HG02798 (cell line): ENCODE results near the gene PSMD11.
A peak's percentile ranks its signal among the peaks of the same experiment; 100 is the strongest.

Experiments used
- ATAC-seq: cut with Tn5 transposase; IDR thresholded peaks from one replicate; pipeline ENCODE4 v1.9.1; 2021; ENCODE audit warnings: mild to moderate bottlenecking; ENCODE audit not compliant: unreplicated experiment, poor library complexity

Gene PSMD11

DNA sequence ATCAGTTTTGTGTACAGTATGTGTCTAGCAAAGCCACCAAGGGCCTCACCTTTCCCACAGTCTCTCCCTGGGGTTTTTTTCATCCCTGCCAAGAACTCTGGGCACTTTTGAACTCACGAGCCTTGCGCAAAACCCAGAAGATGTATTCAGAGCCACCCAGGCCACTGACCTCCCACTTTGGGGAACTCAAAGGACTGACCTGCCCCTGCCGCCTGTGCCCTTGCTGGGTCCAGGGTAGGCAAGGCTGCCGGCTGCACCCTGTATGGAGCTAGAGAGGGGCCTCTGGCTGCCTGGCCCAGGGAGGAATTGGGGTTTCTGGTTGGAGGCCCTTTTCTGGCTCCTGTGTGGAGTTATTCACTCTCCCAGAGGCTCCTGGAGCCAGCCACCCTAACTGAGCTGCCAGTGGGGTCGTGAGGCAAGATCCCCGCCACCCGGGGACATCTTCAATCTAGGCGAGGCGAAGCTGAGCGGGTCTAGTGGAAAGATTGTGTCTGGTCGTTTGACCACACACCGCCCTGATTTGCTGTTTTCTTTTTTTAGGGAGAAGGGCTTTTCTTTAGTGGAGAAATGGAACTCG, 44.4 kb downstream of the PSMD11 start:
- ATAC-seq, result no peak

DNA sequence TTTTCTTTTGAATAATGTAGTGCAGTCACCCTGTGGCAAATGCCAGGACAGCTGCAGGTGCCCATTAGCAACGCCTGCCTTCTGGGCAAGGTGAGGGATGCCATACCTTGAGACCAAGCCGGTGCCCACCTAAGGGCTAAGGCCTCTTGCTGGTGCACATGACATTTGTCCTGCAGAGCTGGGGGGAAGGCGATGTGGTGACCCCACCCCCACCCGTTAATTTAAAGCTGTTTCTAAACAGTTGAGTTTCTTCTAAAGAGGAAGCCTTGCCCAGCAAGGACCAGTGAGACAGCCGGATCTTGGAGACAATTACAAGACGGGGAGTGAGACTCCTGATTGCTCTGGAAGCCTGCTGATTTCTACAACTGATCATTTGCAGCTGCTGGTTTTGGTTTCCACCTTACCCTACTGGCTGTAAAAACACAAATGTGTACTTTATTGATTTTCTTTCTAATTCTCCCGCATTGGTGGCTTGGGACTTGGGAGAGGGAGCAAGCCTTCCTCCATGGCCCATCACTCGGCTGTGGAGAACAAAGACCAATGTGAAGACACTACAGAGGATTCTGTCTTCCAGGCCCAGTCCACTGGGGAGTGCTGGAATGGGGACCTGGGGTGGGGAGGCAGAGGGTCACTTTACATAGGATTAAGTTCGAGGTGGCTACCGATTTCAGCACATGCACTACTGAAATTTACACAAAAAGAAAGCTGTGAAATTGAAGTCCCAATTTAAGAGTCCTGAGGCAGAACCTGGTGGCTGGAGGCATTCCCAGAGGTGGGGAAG, 45.2 kb downstream of the PSMD11 start:
- ATAC-seq, result no peak

DNA sequence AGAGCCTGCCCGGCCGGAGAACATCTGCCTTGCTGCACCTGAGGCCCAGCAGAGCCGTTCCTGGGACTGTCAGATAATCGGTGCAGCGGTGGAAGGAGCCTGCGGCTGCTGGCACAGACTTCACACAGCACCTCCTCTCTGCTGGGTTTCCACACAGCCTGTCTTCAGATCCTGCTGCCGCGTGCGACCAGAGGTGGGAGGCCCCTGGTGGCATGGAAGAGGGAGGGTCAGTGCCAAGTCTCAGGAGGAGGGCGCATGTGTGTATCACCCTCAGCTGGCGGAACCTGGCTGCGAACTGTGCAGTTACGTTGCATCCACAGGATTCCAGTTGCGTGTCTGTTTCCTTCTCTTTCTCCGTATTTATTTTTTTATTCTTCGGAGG, 45.8 kb downstream of the PSMD11 start:
- ATAC-seq, result no peak

DNA sequence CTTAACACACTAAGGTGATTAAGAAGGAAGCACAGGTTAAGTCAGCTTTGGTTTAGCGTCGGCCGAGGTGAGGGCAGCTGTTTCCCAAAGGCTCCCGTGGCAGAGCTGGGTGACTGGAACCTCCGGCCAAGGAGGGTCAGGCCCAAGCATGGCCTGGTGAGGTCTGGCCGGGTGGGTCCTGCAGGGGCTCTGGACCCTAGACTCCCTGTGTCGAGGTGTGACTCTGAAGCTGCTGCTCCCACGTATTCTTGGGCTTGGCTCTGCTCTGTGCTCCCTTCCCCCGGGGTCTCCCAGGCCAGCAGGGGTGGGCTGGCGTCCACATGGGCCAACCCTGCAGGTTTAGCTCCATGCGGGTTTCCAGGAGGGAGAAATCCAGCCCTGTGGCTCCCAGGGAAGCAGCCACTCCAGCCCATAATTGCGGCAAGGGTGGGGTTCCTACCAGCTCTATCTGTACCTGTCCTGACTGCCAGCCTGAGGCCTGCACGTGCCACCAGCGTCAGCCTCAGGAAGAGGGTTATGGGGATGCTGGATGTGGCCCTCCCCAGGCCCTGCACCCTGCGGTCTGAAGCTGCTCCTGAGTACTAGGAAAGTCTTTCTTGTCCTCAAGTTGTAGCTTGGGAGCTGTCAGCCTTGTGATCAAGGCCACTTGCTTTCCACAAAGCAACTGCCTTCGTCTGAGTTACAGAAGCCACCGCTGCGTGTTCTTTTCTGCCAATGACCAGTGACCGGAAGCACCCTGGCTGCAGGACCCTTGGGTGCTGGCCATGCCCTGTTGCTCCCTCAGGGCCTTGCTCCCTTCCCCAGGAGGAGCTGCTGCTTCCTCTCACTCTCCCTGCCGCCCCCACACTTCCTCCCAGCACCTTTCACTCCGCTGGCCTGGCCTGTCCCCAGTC, 47.3 kb downstream of the PSMD11 start:
- ATAC-seq, result no peak

DNA sequence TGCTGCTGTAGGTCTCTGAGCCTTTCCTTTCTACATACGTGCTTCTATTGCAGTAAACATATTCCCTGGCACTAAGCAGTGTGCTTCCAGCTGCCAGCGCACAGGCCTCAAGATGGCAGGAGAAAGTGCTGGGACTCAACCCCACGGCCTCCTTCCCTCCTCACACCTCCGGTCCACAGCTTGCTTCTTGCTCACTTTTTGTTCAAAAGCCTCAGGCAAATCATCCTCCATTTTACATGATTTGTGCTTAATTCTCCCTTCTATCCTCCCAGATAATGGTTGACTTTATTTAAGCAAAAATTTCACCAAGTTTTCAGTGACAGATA, 47.9 kb downstream of the PSMD11 start:
- ATAC-seq, result no peak

DNA sequence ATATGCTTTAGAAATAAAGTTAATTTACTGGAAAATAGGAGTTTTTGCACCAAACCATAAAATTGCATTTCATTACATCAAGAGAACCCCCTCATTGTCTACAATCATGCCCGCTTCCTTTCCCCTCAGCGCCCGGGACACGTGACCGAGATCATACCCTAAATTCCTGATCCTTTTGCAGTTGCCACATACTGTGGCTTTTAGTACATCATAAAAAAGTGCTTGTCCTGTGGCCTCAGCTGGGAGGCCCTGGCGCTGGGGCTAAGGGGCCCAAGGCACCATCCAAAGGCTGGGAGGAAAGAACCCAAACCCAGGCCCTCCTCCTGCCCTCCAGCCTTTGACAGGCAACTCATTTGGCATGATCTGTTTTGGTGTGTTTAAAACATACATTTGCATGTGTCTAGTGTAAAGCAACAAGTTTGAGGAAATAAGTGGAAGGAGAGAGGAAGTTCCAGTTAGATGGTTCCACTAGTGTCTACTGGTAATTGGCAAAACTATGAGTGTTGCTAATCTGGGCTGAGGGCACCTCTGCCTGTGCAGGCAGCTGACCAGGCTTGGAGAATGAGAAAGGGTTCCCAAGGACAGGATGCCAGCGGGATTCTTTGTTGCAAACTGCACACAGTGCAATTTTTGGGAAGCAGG, 48.5 kb downstream of the PSMD11 start:
- ATAC-seq, result no peak

DNA sequence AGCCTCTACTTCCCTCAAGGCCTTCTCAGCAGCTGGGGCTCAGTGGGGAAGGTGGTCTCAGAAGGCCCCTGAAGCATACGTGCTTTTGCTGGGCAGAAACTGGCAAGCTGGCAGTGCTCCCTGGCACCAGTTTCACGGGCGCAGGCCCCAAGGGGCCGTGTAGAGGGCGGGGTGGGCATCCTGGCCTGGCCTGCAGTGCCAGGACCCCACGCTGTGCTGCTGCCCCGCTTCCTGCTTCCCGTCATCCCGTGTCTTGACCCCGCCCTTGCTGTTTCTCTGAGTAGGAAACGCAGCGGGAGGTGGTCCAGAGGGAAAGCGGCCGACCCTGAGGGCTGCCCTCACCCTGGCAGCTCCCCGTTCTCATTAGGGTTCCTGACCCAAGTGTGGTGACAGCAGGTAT, 49.3 kb downstream of the PSMD11 start:
- no peak for ATAC-seq

DNA sequence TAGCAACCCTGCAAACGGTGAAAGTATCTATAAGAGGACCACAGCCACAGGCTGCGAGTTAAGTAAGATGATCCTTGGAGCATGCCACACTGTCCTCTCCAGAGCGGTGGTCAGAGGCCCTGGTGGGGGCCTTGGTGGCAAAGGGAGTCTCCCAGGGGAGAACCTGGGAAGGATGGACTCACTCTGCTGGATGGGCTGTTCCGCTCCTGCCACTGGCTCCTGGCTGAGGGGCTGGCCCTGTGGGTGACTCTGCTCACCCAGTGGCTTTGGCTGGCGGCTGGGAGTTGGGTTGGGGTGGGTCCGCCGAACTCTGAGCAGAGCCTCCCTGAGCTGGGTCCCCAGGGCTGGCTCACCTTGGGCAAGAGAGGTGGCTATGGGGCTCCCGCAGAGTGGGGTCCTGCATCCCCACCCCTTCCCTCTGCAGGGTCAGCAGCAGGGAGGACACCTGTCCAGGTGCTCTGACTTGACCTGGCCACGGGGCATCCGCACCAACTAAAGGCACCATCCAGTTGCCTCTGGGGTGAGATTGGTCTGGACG, 49.7 kb downstream of the PSMD11 start:
- no peak for ATAC-seq

DNA sequence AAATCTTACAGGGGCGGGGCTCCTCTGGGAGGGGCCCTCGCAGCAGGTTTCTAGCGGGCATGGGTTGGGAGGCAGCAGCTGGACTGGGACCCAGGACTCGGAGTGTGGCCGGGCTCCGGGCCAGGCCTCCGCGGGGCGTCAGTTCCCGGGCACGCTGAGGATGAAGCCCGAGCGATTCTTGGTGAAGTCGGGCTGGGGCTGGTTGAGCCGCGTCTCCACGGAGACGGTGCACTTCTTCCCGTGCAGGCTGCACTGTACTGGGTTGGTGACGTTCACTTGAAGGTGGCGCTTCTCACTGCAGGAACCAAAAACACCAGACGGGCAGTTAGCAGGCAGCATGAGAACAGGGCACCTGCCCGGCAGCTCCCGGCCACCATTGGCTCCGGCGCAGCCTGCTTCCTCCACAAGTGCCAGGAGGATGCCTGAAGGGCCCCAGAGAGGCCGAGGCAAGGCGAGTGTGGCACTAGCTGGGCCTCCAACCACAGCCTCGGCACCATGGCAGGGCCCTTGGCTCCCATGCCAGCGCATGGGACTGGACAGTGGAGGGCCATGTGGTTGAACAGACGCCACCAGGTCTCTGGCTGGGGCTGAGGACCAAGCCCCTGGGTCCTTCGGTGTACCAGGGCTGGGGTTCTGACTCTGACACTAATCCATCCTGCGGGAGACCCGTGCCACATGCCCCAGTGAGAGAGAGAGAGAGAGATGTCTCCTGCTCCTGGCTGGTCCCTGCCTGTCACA, 50.5 kb downstream of the PSMD11 start:
- no peak for ATAC-seq

DNA sequence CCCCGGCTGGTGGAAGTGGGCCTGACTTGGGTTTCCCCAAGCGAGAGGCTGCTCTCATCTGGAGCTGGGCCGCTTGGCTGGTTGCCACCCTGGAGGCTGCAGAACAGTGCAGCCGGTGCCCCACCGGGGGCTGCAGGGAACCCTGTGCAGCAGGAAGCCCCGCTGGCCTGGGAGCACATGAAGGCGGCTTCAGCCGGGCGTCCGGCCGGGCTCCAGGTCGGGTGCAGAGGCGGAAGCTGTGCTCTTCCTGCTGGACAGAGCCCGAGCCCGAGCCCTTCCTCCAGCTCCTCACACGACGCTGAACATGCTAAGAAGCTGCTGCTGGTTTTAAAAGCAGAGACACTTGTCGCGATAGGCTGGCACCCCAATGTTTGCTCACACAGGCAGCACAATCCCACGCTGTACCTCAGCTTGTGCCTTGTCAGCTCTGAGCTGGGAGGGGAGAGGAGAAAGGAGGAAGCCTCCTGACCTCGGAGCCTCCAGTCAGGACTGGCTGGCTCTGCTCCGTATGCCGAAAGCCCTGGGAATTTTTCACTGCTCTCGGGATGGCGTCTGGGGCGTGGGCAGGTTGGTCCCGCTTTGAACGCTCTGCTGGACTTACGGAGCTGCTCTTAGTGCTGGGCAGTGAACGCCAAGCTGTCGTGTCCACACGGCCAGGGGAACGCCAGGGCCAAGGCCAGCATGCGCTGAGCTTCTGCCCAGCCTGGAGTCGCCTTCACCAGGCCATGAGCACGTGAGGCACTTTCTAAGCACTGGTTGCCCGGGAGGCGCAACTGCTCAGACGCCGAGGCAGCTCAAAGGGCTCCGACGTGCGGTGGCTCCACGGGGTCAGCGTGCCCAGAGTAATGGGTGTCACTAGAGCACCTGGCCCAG, 51.3 kb downstream of the PSMD11 start:
- ATAC-seq, result no peak

DNA sequence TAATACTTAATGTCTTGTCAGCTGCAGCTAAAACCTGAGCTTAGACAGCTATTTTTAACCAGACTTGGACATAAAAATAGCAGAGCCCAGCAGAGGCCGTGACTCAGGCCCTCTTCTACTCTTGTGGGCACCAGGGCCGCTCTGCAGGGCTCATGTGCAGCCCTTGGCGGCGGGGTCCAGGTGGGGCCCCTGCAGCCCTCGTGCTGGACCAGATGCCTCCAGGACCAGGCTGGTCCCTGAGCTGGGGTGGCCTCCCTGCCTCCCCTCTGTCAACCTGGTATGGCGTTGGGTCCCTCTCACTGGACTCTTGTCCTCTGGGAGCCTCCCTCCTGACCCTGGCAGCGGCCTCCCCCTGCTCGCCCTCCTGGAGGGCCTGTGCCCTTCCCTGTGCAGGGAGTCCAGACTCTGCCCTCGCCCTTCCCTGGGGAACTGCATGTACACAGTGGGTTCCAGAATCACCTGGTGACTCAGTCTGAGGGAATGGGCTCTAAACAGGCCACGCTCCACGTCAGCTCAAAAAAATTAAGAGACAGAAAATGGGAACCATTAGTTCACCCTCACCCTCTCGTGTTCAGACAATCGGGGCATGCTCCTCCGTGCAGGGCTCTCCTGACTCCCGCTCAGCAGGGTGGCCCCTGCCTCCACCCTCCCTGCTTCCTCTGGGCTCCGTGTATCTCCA, 52.2 kb downstream of the PSMD11 start:
- no peak for ATAC-seq

DNA sequence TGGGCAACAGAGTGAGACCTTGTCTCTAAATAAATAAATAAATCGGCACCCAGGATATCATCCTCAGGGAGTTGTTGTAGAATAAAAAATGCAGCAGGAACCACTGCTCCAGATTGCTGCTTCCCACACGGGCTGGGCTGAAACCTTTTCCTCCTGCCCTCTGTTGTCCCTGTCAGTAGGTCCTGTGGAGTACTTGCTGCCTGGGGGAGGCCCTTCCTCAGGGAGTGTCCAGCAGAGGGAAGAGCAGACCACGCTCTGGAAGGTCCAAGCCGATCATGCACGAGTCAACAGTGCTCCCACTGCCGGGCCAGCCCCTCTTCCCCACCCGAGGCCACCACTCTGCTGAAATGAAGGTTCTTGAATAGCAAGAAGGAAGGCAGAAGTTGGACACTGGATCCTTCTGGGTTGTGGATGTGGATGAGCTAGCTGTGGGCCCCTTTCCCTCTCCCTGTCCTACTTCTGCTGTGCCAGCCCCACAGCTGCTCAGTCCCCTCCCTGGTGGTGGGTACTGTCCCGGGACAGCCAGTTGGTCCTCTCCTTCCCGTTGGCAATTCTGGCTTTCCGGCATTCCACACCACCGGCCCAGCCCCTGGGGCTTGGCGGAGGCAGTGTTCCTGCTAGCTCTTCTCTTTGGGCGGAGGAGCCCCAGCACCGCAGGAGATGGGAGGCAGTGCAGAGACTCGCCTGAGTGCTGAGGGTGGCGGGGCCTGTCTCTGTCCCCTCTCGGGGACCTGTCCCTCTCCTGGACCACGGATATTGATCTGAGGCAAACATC, 53.3 kb downstream of the PSMD11 start:
- no peak for ATAC-seq

DNA sequence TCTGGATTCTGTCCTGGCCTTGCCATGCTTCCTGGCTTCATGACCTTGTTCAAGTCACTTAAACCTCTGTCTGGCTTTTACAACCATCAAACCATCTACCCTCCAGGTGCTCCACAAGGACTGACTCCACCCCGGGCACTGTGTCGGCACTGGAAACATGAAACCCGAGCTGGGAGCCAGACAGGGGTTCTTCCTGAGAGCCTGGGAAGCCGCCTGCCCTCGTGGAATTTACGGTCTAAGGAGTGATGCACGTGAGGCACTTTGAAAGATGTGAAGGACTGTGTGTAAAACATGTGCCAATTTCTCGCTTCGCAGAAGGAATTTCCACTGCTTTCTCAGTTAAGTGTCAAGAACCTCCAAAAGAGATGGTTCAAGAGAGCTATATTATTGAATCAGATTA, 54.1 kb downstream of the PSMD11 start:
- ATAC-seq, result no peak

DNA sequence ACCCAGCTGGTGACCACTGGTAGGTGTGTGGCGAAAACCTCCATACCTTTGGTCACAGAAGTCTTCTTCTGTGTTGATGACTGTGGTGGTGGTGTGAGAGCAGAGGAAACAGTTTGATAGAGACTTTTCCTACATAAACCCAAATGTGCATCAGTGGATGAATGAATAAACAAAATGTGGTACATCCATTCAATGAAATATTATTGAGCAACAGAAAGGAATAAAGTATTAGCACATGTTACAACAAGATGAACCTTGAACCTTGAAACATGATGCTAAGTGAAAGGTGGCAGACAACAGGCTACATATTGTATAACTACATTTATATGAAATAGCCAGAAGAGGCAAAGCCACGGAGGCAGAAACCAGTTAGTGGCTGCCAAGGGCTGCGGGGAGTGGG, 57.7 kb downstream of the PSMD11 start:
- no peak for ATAC-seq

DNA sequence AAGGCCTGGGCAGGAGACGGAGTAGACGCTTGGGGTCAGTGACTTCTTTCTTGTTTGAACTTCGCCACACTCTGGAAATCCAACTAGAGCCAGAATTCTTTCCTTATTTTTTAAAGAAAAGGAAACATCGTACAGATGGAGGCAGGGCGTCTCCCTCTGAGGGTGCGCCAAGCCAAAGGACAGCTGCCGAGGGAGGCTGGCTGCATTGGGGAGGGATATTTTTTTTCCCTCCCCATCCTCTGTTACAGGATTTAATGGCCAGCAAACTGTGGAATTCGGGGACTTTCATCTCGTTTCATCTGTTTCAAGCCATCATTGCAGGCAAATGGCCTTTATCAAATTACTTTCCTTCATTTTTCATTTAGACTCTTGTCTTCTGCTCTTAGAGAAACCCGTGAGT, 58.4 kb downstream of the PSMD11 start:
- no peak for ATAC-seq

DNA sequence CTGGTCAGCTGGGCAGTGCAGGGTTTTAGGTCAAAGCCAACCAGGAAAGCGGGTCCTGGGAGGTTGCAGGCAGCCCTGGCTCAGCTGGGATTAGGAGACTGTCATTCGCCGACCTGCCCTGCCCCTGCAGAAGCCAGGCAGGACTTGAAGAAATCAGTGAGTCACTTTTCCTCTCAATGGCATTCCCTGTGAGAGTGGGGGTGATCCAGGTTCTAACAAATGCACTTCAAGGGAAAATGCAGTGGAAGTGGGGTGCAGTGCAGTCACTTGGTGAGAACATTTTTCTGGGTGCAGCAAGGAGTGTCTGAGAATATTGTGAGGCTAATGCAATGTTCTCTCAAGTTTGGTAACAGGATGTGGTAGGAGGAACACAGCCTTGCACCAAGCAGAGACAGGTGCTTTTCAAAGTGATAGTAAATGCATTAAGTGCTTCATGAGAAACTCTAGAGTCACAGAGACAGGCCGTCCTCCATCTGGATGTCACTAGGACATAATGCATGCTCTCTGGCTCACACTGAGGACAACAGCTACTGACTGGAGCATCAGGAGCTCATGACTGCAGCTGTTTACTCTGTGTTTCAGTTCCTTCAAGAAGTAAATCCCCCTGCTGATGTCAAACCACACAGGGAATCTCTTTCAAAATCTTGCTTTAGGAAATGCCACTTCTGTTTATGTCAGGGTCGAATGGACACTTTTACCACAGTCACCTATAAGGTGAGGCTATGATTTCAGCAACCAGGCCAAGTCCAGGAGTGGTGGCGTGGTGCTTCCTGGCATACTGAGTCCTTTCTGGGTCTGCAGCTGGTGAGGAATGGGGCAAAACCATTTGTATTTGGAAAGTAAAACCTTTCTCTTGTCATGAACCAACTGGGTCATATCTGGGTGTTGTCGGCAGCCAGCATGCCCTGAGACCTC, 59.2 kb downstream of the PSMD11 start:
- ATAC-seq, result peak; percentile 85
